IMR-90 (cell line): ENCODE measurements around the gene SH3RF3. TPM values are rescaled to one million over a fixed set of nuclear protein-coding genes. Genes with fewer than 3 reads are reported as not detected.
A peak's percentile ranks its signal among the peaks of the same experiment; 100 is the strongest.

ENCODE experiments used
- ATAC-seq: fragments of 200-7000 bp; cut with Tn5 transposase; 2 replicates; pipeline ENCODE4 v1.9.1; 2020; ENCODE audit warnings: low read depth, mild to moderate bottlenecking, moderate library complexity
- BruUV-seq: library from RNA; stranded (reverse); fragments of 400-500 nt; replicated peaks from 2 replicates; lab custom pipeline; 2021; lab: Mats Ljungman, UMichigan
- CTCF ChIA-PET: fragments of 300-600 bp; formaldehyde crosslinking; extraction: SDS; loops from one replicate; lab custom pipeline; 2021; ENCODE audit warnings: antibody characterized with exemption; lab: Yijun Ruan, JAX
- POLR2A ChIA-PET: fragments of 300-600 bp; sonication (Branson Sonifier 250); formaldehyde crosslinking; loops from one replicate; lab custom pipeline; 2022; ENCODE audit warnings: antibody characterized with exemption; ENCODE audit not compliant: unreplicated experiment; lab: Charles Lee
- DNase-seq: peaks from one replicate; pipeline ENCODE4 v3.0.0; 2013
- H2AFZ ChIP-seq: replicated peaks from 2 replicates; pipeline ENCODE3; 2013; ENCODE audit warnings: low read length, mild to moderate bottlenecking; ENCODE audit not compliant: poor library complexity
- H2AK5ac ChIP-seq: 2 replicates; pipeline ENCODE4 v1.6.1; 2013; ENCODE audit warnings: low read depth, low read length, inconsistent platforms
- H2AK9ac ChIP-seq: replicated peaks from 2 replicates; pipeline ENCODE3; 2013; ENCODE audit warnings: mild to moderate bottlenecking, low read depth, low read length, moderate library complexity; ENCODE audit not compliant: poor library complexity
- H2BK120ac ChIP-seq: 2 replicates; pipeline ENCODE4 v1.6.1; 2013; ENCODE audit warnings: low read depth, low read length, inconsistent platforms
- H2BK15ac ChIP-seq: 3 replicates; pipeline ENCODE4 v1.6.1; 2013; ENCODE audit warnings: low read depth, low read length, inconsistent platforms
- H2BK20ac ChIP-seq: 2 replicates; pipeline ENCODE4 v1.6.1; 2013; ENCODE audit warnings: low read depth, mild to moderate bottlenecking, inconsistent platforms, low read length, moderate library complexity
- H2BK5ac ChIP-seq: 2 replicates; pipeline ENCODE4 v1.6.1; 2013; ENCODE audit warnings: mild to moderate bottlenecking, low read depth, low read length, inconsistent platforms; ENCODE audit not compliant: poor library complexity, severe bottlenecking
- H3K14ac ChIP-seq: replicated peaks from 2 replicates; pipeline ENCODE4 v1.6.1; 2013; ENCODE audit warnings: low read depth, low read length, inconsistent platforms
- H3K18ac ChIP-seq: 2 replicates; pipeline ENCODE4 v1.6.1; 2013; ENCODE audit warnings: low read depth, low read length, control low read depth
- H3K23ac ChIP-seq: 2 replicates; pipeline ENCODE4 v1.6.1; 2013; ENCODE audit warnings: low read depth, low read length, inconsistent platforms
- H3K27ac ChIP-seq: 2 replicates; pipeline ENCODE4 v1.5.1; 2013; ENCODE audit warnings: mild to moderate bottlenecking, control low read depth, low read length; ENCODE audit not compliant: insufficient read depth
- H3K27me3 ChIP-seq: 2 replicates; pipeline ENCODE4 v1.6.1; 2013; ENCODE audit warnings: low read length; ENCODE audit not compliant: control insufficient read depth, insufficient read depth
- H3K36me3 ChIP-seq: 2 replicates; pipeline ENCODE4 v1.6.1; 2013; ENCODE audit warnings: low read length, mixed read lengths; ENCODE audit not compliant: control insufficient read depth, insufficient read depth
- H3K4ac ChIP-seq: 2 replicates; pipeline ENCODE4 v1.6.1; 2013; ENCODE audit warnings: low read depth, low read length, inconsistent platforms
- H3K4me1 ChIP-seq: 2 replicates; pipeline ENCODE4 v1.6.1; 2013; ENCODE audit warnings: low read length, mixed read lengths; ENCODE audit not compliant: control insufficient read depth, insufficient read depth
- H3K4me2 ChIP-seq: 2 replicates; pipeline ENCODE4 v1.6.1; 2013; ENCODE audit warnings: low read depth, mild to moderate bottlenecking, control low read depth, low read length, moderate library complexity
- H3K4me3 ChIP-seq: 2 replicates; pipeline ENCODE4 v1.5.1; 2013; ENCODE audit warnings: low read depth, mild to moderate bottlenecking, control low read depth, low read length, moderate library complexity; ENCODE audit not compliant: insufficient read depth
- H3K56ac ChIP-seq: 2 replicates; pipeline ENCODE4 v1.6.1; 2013; ENCODE audit warnings: low read length, inconsistent platforms; ENCODE audit not compliant: insufficient read depth; ENCODE audit errors: extremely low read depth
- H3K79me1 ChIP-seq, 2 experiments: 2 replicates each; pipeline ENCODE4 v1.6.1; 2013; ENCODE audit warnings: low read length in 2 of 2, inconsistent platforms in 1 of 2, low read depth in 1 of 2
- H3K9ac ChIP-seq: 2 replicates; pipeline ENCODE4 v1.6.1; 2013; ENCODE audit warnings: low read depth, low read length, control low read depth
- H3K9me1 ChIP-seq: 2 replicates; pipeline ENCODE4 v1.6.1; 2013; ENCODE audit warnings: low read length, inconsistent platforms; ENCODE audit not compliant: insufficient read depth
- H3K9me3 ChIP-seq: 2 replicates; pipeline ENCODE4 v1.6.1; 2013; ENCODE audit warnings: low read length; ENCODE audit not compliant: control insufficient read depth, insufficient read depth
- H4K20me1 ChIP-seq: 2 replicates; pipeline ENCODE4 v1.6.1; 2013; ENCODE audit warnings: low read length, inconsistent platforms; ENCODE audit not compliant: insufficient read depth
- H4K5ac ChIP-seq: 2 replicates; pipeline ENCODE4 v1.6.1; 2013; ENCODE audit warnings: mild to moderate bottlenecking, low read depth, low read length, control low read depth
- H4K8ac ChIP-seq, 2 experiments: 2 replicates each; pipeline ENCODE4 v1.6.1; 2013; ENCODE audit warnings: low read depth in 2 of 2, low read length in 2 of 2, control low read depth in 1 of 2, inconsistent platforms in 1 of 2
- H4K91ac ChIP-seq: 2 replicates; pipeline ENCODE4 v1.6.1; 2013; ENCODE audit warnings: low read depth, low read length, inconsistent platforms; ENCODE audit not compliant: insufficient read depth
- BHLHE40 ChIP-seq: fragments of 150-350 bp; IDR thresholded peaks from 2 replicates; pipeline ENCODE4 v1.6.1; 2016; ENCODE audit warnings: mild to moderate bottlenecking, low read depth, low read length
- CEBPB ChIP-seq: IDR thresholded peaks from 2 replicates; pipeline ENCODE4 v1.6.1; 2012; ENCODE audit warnings: low read depth, low read length, improper control_type of control experiment
- CHD1 ChIP-seq: IDR thresholded peaks from 2 replicates; pipeline ENCODE4 v1.6.1; 2012; ENCODE audit warnings: low read depth, low read length, improper control_type of control experiment
- FOS ChIP-seq: fragments of 150-350 bp; IDR thresholded peaks from 2 replicates; pipeline ENCODE4 v1.6.1; 2016; ENCODE audit warnings: low read depth, low read length
- MAFK ChIP-seq: IDR thresholded peaks from 2 replicates; pipeline ENCODE4 v1.6.1; 2012; ENCODE audit warnings: low read depth, low read length, improper control_type of control experiment
- MAZ ChIP-seq: IDR thresholded peaks from 2 replicates; pipeline ENCODE4 v1.6.1; 2012; ENCODE audit warnings: low read depth, mild to moderate bottlenecking, low read length, improper control_type of control experiment, moderate library complexity, borderline replicate concordance
- MXI1 ChIP-seq: IDR thresholded peaks from 2 replicates; pipeline ENCODE4 v1.6.1; 2012; ENCODE audit warnings: low read depth, mild to moderate bottlenecking, low read length, moderate library complexity, borderline replicate concordance
- NFE2L2 ChIP-seq: fragments of 150-350 bp; IDR thresholded peaks from 2 replicates; pipeline ENCODE4 v1.6.1; 2016; ENCODE audit warnings: low read depth, mild to moderate bottlenecking, low read length
- POLR2A ChIP-seq: IDR thresholded peaks from 2 replicates; pipeline ENCODE4 v1.6.1; 2012; ENCODE audit warnings: mild to moderate bottlenecking, low read depth, low read length
- RAD21 ChIP-seq: IDR thresholded peaks from 2 replicates; pipeline ENCODE4 v1.6.1; 2012; ENCODE audit warnings: low read length, improper control_type of control experiment
- RCOR1 ChIP-seq: IDR thresholded peaks from 2 replicates; pipeline ENCODE4 v1.6.1; 2012; ENCODE audit warnings: mild to moderate bottlenecking, low read length, improper control_type of control experiment; ENCODE audit not compliant: insufficient replicate concordance
- RFX5 ChIP-seq: IDR thresholded peaks from 2 replicates; pipeline ENCODE4 v1.8.0; 2012; ENCODE audit warnings: low read depth, mild to moderate bottlenecking, low read length, moderate library complexity
- SMC3 ChIP-seq: fragments of 150-350 bp; IDR thresholded peaks from 2 replicates; pipeline ENCODE4 v1.6.1; 2016; ENCODE audit warnings: low read depth, mild to moderate bottlenecking, antibody characterized with exemption, low read length, moderate library complexity
- WGBS, 2 experiments: methylation state at CpG; one replicate each; pipeline versions ENCODE4 v1.1.5 to v1.1.7; 2013; ENCODE audit warnings: missing lambda C conversion rate in 2 of 2; ENCODE audit not compliant: insufficient read length in 1 of 2; ENCODE audit errors: extremely low coverage in 2 of 2; 5-methylcytosine and 5-hydroxymethylcytosine counted together
- dilution Hi-C: fragments of 300-500 bp; cut with HindIII; formaldehyde crosslinking; loops from one replicate; pipeline ENCODE4 v1.14.3; 2018; ENCODE audit warnings: low sequenced_read_pairs; ENCODE audit not compliant: unreplicated experiment
- in situ Hi-C: fragments of 300-500 bp; cut with MboI; formaldehyde crosslinking; loops from 3 replicates; pipeline ENCODE4 v1.14.3; 2019; ENCODE audit warnings: low sequenced_read_pairs, inconsistent platforms, mixed read lengths
- intact Hi-C: fragments of 100-400 bp; cut with micrococcal nuclease; formaldehyde crosslinking; loops from 2 replicates; pipeline ENCODE4 v1.10.0; 2022
- polyA plus RNA-seq, 3 experiments: library from polyadenylated mRNA; depleted of rRNA; stranded (reverse); fragments of >200 nt; gene quantifications; 2 replicates each; pipeline ENCODE4 v1.2.3, GENCODE V29; 2012; ENCODE audit warnings: low replicate concordance in 1 of 3
- total RNA-seq: library from RNA; depleted of rRNA; stranded (reverse); fragments of >200 nt; gene quantifications from 2 replicates; pipeline ENCODE4 v1.2.3, GENCODE V29; 2012
- TF ChIP-seq, protein P1 (sequence below): conservative IDR thresholded peaks from 2 replicates; pipeline ENCODE4 v1.5.1; 2012; ENCODE audit warnings: mild to moderate bottlenecking, low read depth, low read length, improper control_type of control experiment
- TF ChIP-seq, protein P2 (sequence below): fragments of 150-350 bp; IDR thresholded peaks from 2 replicates; pipeline ENCODE4 v1.6.1; 2017; ENCODE audit warnings: mild to moderate bottlenecking, antibody characterized with exemption, low read length, low read depth
- TF ChIP-seq, protein P3 (sequence below): fragments of 150-350 bp; IDR thresholded peaks from 2 replicates; pipeline ENCODE4 v1.6.1; 2016; ENCODE audit warnings: low read depth, mild to moderate bottlenecking, low read length, moderate library complexity, borderline replicate concordance

The SH3RF3 gene
- total and polyA plus RNA-seq, 2 of the 4 experiments (the other 2 are of a cell fraction): 3.4 to 5.3 TPM

- H3K23ac ChIP-seq: no peak overlapping the region
- no peak overlapping the region for H3K4me3 ChIP-seq
- DNase-seq (peak; percentile 42), ATAC-seq (no peak)
- peaks cover 2% of the 10 kb centered on the region for H3K4me1 ChIP-seq
- no peak overlapping the region for H2AFZ ChIP-seq
- no peak overlapping the region for H3K14ac ChIP-seq
- H3K36me3 ChIP-seq: peaks cover 14% of the 10 kb centered on the region
- H3K4me2 ChIP-seq: no peak overlapping the region
- dilution Hi-C loops (no loop called here), in situ Hi-C loops (no loop called here), intact Hi-C loops (no loop called here)
- no peak overlapping the region for H2AK5ac ChIP-seq
- H2BK20ac ChIP-seq: no peak overlapping the region
- H4K5ac ChIP-seq: no peak overlapping the region
- H3K27ac ChIP-seq: no peak overlapping the region
- no peak overlapping the region for H4K91ac ChIP-seq
- H2BK120ac ChIP-seq: no peak overlapping the region
- WGBS, 2 experiments: no CpG with 5 or more reads among the region's 6 CpGs
- peaks cover 11 to 59% of the 10 kb centered on the region in 2 experiments for H3K79me1 ChIP-seq
- H2AK9ac ChIP-seq: no peak overlapping the region
- H3K9ac ChIP-seq: no peak overlapping the region
- peaks cover 26% of the 10 kb centered on the region for H3K9me1 ChIP-seq
- no peak overlapping the region for H3K56ac ChIP-seq
- no peak overlapping the region for H2BK5ac ChIP-seq
- ChIA-PET POLR2A (no interaction called here), CTCF (no interaction called here)
- no peak overlapping the region for H2BK15ac ChIP-seq
- peaks cover 54% of the 10 kb centered on the region for H4K20me1 ChIP-seq
- H3K9me3 ChIP-seq: no peaks in the 10 kb centered on the region
- no peak overlapping the region for H3K4ac ChIP-seq
- H3K27me3 ChIP-seq: no peaks in the 10 kb centered on the region
- H3K18ac ChIP-seq: no peak overlapping the region
- no peak for TF ChIP-seq POLR2A
- no peak for TF ChIP-seq MAZ
- TF ChIP-seq, protein P1, sequence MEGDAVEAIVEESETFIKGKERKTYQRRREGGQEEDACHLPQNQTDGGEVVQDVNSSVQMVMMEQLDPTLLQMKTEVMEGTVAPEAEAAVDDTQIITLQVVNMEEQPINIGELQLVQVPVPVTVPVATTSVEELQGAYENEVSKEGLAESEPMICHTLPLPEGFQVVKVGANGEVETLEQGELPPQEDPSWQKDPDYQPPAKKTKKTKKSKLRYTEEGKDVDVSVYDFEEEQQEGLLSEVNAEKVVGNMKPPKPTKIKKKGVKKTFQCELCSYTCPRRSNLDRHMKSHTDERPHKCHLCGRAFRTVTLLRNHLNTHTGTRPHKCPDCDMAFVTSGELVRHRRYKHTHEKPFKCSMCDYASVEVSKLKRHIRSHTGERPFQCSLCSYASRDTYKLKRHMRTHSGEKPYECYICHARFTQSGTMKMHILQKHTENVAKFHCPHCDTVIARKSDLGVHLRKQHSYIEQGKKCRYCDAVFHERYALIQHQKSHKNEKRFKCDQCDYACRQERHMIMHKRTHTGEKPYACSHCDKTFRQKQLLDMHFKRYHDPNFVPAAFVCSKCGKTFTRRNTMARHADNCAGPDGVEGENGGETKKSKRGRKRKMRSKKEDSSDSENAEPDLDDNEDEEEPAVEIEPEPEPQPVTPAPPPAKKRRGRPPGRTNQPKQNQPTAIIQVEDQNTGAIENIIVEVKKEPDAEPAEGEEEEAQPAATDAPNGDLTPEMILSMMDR: no peak
- TF ChIP-seq NFE2L2: no peak
- TF ChIP-seq SMC3: no peak
- TF ChIP-seq, protein P2, sequence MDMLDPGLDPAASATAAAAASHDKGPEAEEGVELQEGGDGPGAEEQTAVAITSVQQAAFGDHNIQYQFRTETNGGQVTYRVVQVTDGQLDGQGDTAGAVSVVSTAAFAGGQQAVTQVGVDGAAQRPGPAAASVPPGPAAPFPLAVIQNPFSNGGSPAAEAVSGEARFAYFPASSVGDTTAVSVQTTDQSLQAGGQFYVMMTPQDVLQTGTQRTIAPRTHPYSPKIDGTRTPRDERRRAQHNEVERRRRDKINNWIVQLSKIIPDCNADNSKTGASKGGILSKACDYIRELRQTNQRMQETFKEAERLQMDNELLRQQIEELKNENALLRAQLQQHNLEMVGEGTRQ: no peak
- no peak for TF ChIP-seq FOS
- TF ChIP-seq MAFK: no peak
- TF ChIP-seq CEBPB: no peak
- TF ChIP-seq RCOR1: no peak
- no peak for TF ChIP-seq BHLHE40
- TF ChIP-seq RFX5: no peak
- no peak for TF ChIP-seq CHD1
- no peak for TF ChIP-seq RAD21
- TF ChIP-seq MXI1: no peak
- TF ChIP-seq, protein P3, sequence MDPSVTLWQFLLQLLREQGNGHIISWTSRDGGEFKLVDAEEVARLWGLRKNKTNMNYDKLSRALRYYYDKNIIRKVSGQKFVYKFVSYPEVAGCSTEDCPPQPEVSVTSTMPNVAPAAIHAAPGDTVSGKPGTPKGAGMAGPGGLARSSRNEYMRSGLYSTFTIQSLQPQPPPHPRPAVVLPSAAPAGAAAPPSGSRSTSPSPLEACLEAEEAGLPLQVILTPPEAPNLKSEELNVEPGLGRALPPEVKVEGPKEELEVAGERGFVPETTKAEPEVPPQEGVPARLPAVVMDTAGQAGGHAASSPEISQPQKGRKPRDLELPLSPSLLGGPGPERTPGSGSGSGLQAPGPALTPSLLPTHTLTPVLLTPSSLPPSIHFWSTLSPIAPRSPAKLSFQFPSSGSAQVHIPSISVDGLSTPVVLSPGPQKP: no peak
- no peak overlapping the region for H4K8ac ChIP-seq
- no TSS peak for BruUV-seq
Observed at GRCh38 chr2:109399066-109399465, 270.1 kb downstream of the SH3RF3 start.
